Neural cell (in vitro differentiated cells): ENCODE measurements around the gene SLIT3. TPM values are rescaled to one million over a fixed set of nuclear protein-coding genes. Genes with fewer than 3 reads are reported as not detected.

Experiments
- H2AFZ ChIP-seq: fragments of 200-600, 300-800 bp; sonication (generic), shearing (Covaris generic); 2 replicates; pipeline ENCODE4 v1.6.0; 2014; ENCODE audit warnings: low read depth, mild to moderate bottlenecking, antibody characterized with exemption, low read length, moderate library complexity
- H3F3A ChIP-seq: fragments of 200-600 bp; shearing (Covaris generic); 2 replicates; pipeline ENCODE4 v1.6.1; 2016; ENCODE audit warnings: mild to moderate bottlenecking, moderate library complexity, mixed read lengths, antibody characterized with exemption, low read length; ENCODE audit not compliant: insufficient read depth, poor library complexity, severe bottlenecking
- H3K27ac ChIP-seq: fragments of 200-600, 300-800 bp; sonication (generic), shearing (Covaris generic); 2 replicates; pipeline ENCODE4 v1.5.1; 2014; ENCODE audit warnings: mild to moderate bottlenecking, low read length, moderate library complexity
- H3K27me3 ChIP-seq: fragments of 300-800, 200-600 bp; sonication (generic), shearing (Covaris generic); 2 replicates; pipeline ENCODE4 v1.6.0; 2014; ENCODE audit warnings: mild to moderate bottlenecking, low read depth, low read length, moderate library complexity; ENCODE audit not compliant: insufficient read depth
- H3K36me3 ChIP-seq: fragments of 300-800, 200-600 bp; sonication (generic), shearing (Covaris generic); 2 replicates; pipeline ENCODE4 v1.5.1; 2014; ENCODE audit warnings: mild to moderate bottlenecking, antibody characterized with exemption, low read length, moderate library complexity; ENCODE audit not compliant: insufficient read depth
- H3K4me2 ChIP-seq: fragments of 300-800, 200-600 bp; sonication (generic), shearing (Covaris generic); 2 replicates; pipeline ENCODE4 v1.6.0; 2014; ENCODE audit warnings: mild to moderate bottlenecking, low read length
- H3K4me3 ChIP-seq: fragments of 300-800, 200-600 bp; sonication (generic), shearing (Covaris generic); 2 replicates; pipeline ENCODE4 v1.5.1; 2014; ENCODE audit warnings: mild to moderate bottlenecking, low read length, moderate library complexity
- H3K79me2 ChIP-seq: fragments of 200-600 bp; shearing (Covaris generic); replicated peaks from 2 replicates; pipeline ENCODE4 v1.6.0; 2014; ENCODE audit warnings: mild to moderate bottlenecking, low read length, moderate library complexity; ENCODE audit not compliant: insufficient read depth
- H3K9ac ChIP-seq: fragments of 300-800, 200-600 bp; sonication (generic), shearing (Covaris generic); 2 replicates; pipeline ENCODE4 v1.6.1; 2016; ENCODE audit warnings: mild to moderate bottlenecking, low read length, mixed read lengths
- H3K9me2 ChIP-seq: fragments of 200-600 bp; shearing (Covaris generic); 2 replicates; pipeline ENCODE4 v1.6.1; 2016; ENCODE audit warnings: mild to moderate bottlenecking, low read length, mixed read lengths; ENCODE audit not compliant: insufficient read depth
- H3K9me3 ChIP-seq: fragments of 200-600, 300-800 bp; sonication (generic), shearing (Covaris generic); 2 replicates; pipeline ENCODE4 v1.6.1; 2016; ENCODE audit warnings: mild to moderate bottlenecking, mixed run types, low read length, moderate library complexity, mixed read lengths
- H4K20me1 ChIP-seq: fragments of 200-600 bp; shearing (Covaris generic); 2 replicates; pipeline ENCODE4 v1.6.1; 2016; ENCODE audit warnings: mild to moderate bottlenecking, mixed run types; ENCODE audit not compliant: insufficient read depth
- EP300 ChIP-seq: fragments of 450-650 bp; conservative IDR thresholded peaks from 2 replicates; pipeline ENCODE4 v1.6.1; 2014; ENCODE audit warnings: antibody characterized with exemption, mild to moderate bottlenecking, moderate library complexity; ENCODE audit not compliant: poor library complexity, severe bottlenecking
- EZH2 ChIP-seq: fragments of 200-600, 300-800 bp; shearing (Covaris generic), sonication (generic); IDR thresholded peaks from 2 replicates; pipeline ENCODE4 v1.6.1; 2014; ENCODE audit warnings: antibody characterized with exemption, low read length, borderline replicate concordance, mild to moderate bottlenecking; ENCODE audit not compliant: insufficient read depth, poor library complexity, severe bottlenecking
- MXI1 ChIP-seq: fragments of 450-650 bp; conservative IDR thresholded peaks from 2 replicates; pipeline ENCODE4 v1.6.1; 2014; ENCODE audit warnings: antibody characterized with exemption, mild to moderate bottlenecking; ENCODE audit not compliant: poor library complexity, severe bottlenecking
- POLR2AphosphoS5 ChIP-seq: IDR thresholded peaks from 2 replicates; pipeline ENCODE4 v1.6.1; 2012
- RAD21 ChIP-seq: fragments of 450-650 bp; conservative IDR thresholded peaks from 2 replicates; pipeline ENCODE4 v1.6.1; 2014; ENCODE audit warnings: antibody characterized with exemption, mild to moderate bottlenecking, moderate library complexity
- SMC3 ChIP-seq: fragments of 450-650 bp; conservative IDR thresholded peaks from 2 replicates; pipeline ENCODE4 v1.6.1; 2014; ENCODE audit warnings: antibody characterized with exemption, mild to moderate bottlenecking, moderate library complexity; ENCODE audit not compliant: poor library complexity
- TAF1 ChIP-seq: IDR thresholded peaks from 2 replicates; pipeline ENCODE4 v1.6.1; 2012; ENCODE audit warnings: low read depth
- polyA plus RNA-seq: library from polyadenylated mRNA; depleted of rRNA; stranded (reverse); fragments of >200 nt; gene quantifications from 2 replicates; pipeline ENCODE4 v1.2.3, GENCODE V29; 2014
- TF ChIP-seq, protein P1 (sequence below): fragments of 450-650 bp; IDR thresholded peaks from 2 replicates; pipeline ENCODE4 v1.5.1; 2014; ENCODE audit warnings: antibody characterized with exemption, mild to moderate bottlenecking, moderate library complexity; ENCODE audit not compliant: poor library complexity, severe bottlenecking
- TF ChIP-seq, protein P2 (sequence below): IDR thresholded peaks from 2 replicates; pipeline ENCODE4 v1.6.1; 2012; ENCODE audit warnings: borderline replicate concordance

The SLIT3 gene
- polyA plus RNA-seq, 1 donor from 2014 or later: 1.2 TPM

DNA sequence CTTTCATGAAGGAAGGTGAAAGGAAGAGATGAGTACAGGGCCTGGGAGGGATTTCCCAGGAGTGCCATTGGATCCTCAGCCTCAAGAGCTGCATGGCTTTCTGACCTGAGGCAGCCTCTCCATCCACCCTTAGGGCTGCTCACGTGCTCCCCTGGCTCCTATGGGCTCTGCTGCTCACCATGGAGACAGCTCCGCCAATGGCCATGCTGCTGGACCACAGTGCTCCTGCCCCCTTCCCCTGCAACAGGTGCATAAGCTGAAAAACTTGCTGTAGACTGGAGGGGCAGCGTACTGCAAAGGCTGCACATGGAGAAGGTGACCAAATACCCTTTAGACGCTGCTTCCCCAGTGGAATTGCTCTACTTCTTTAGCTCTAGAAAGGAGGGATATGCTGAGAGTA is 609.0 kb downstream of the SLIT3 start:
- Histone ChIP-seq H3K4me2 (no peak overlapping the region), H3F3A (no peaks in the 10 kb centered on the region), H3K27me3 (no peaks in the 10 kb centered on the region), H3K27ac (no peak overlapping the region), H3K9me2 (no peaks in the 10 kb centered on the region), H3K9me3 (no peaks in the 10 kb centered on the region), H2AFZ (no peak overlapping the region), H4K20me1 (no peaks in the 10 kb centered on the region), H3K4me3 (no peak overlapping the region), H3K79me2 (no peaks in the 10 kb centered on the region), H3K9ac (no peak overlapping the region), H3K36me3 (no peaks in the 10 kb centered on the region)
- TF ChIP-seq, protein P1, sequence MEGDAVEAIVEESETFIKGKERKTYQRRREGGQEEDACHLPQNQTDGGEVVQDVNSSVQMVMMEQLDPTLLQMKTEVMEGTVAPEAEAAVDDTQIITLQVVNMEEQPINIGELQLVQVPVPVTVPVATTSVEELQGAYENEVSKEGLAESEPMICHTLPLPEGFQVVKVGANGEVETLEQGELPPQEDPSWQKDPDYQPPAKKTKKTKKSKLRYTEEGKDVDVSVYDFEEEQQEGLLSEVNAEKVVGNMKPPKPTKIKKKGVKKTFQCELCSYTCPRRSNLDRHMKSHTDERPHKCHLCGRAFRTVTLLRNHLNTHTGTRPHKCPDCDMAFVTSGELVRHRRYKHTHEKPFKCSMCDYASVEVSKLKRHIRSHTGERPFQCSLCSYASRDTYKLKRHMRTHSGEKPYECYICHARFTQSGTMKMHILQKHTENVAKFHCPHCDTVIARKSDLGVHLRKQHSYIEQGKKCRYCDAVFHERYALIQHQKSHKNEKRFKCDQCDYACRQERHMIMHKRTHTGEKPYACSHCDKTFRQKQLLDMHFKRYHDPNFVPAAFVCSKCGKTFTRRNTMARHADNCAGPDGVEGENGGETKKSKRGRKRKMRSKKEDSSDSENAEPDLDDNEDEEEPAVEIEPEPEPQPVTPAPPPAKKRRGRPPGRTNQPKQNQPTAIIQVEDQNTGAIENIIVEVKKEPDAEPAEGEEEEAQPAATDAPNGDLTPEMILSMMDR: no peak
- TF ChIP-seq, protein P2, sequence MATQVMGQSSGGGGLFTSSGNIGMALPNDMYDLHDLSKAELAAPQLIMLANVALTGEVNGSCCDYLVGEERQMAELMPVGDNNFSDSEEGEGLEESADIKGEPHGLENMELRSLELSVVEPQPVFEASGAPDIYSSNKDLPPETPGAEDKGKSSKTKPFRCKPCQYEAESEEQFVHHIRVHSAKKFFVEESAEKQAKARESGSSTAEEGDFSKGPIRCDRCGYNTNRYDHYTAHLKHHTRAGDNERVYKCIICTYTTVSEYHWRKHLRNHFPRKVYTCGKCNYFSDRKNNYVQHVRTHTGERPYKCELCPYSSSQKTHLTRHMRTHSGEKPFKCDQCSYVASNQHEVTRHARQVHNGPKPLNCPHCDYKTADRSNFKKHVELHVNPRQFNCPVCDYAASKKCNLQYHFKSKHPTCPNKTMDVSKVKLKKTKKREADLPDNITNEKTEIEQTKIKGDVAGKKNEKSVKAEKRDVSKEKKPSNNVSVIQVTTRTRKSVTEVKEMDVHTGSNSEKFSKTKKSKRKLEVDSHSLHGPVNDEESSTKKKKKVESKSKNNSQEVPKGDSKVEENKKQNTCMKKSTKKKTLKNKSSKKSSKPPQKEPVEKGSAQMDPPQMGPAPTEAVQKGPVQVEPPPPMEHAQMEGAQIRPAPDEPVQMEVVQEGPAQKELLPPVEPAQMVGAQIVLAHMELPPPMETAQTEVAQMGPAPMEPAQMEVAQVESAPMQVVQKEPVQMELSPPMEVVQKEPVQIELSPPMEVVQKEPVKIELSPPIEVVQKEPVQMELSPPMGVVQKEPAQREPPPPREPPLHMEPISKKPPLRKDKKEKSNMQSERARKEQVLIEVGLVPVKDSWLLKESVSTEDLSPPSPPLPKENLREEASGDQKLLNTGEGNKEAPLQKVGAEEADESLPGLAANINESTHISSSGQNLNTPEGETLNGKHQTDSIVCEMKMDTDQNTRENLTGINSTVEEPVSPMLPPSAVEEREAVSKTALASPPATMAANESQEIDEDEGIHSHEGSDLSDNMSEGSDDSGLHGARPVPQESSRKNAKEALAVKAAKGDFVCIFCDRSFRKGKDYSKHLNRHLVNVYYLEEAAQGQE: no peak
- TF ChIP-seq EZH2 (no peak), TAF1 (no peak), SMC3 (no peak), EP300 (no peak), RAD21 (no peak), MXI1 (no peak), POLR2AphosphoS5 (no peak)

DNA sequence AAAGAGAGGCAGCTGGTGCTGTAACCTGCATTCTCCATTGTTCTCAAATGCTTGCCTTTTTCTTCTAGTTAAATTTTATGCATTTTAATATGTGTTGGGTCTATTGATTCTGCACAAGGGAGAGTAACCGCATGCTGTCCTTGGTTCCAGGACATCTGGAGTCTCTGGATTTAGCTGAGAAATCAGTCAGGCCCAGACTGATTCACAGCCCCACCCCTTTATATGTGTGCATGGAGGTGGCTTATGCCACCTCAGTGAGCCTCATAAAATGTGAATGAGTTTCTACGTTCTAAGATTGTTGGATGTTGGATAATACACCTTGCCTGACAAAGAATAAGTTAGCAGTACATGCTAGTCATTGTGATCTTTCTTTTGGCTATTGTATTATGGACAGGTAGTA is 611.7 kb downstream of the SLIT3 start:
- H2AFZ ChIP-seq: no peak overlapping the region
- H3K27ac ChIP-seq: no peak overlapping the region
- H3K27me3 ChIP-seq: no peaks in the 10 kb centered on the region
- H3F3A ChIP-seq: no peaks in the 10 kb centered on the region
- H4K20me1 ChIP-seq: no peaks in the 10 kb centered on the region
- H3K4me2 ChIP-seq: no peak overlapping the region
- no peaks in the 10 kb centered on the region for H3K9me3 ChIP-seq
- H3K36me3 ChIP-seq: no peaks in the 10 kb centered on the region
- no peak overlapping the region for H3K9ac ChIP-seq
- TF ChIP-seq, protein P1: no peak
- TF ChIP-seq EP300 (no peak), RAD21 (no peak)
- TF ChIP-seq, protein P2: no peak
- no peak overlapping the region for H3K4me3 ChIP-seq
- no peaks in the 10 kb centered on the region for H3K9me2 ChIP-seq
- no peaks in the 10 kb centered on the region for H3K79me2 ChIP-seq
